SK-N-SH (cell line): ENCODE measurements around the gene DNAJA3.
A peak's percentile ranks its signal among the peaks of the same experiment; 100 is the strongest.

ENCODE experiments used
- CHD2 ChIP-seq: fragments of 150-350 bp; IDR thresholded peaks from 2 replicates; pipeline ENCODE4 v1.6.1; 2018; ENCODE audit warnings: low read length; ENCODE audit not compliant: partially characterized antibody
- EZH2phosphoT487 ChIP-seq: fragments of 200-600 bp; sonication (generic); IDR thresholded peaks from 2 replicates; pipeline ENCODE4 v1.6.1; 2017; ENCODE audit warnings: low read depth, mixed run types, mild to moderate bottlenecking, antibody characterized with exemption, moderate library complexity, borderline replicate concordance
- MXI1 ChIP-seq: IDR thresholded peaks from 2 replicates; pipeline ENCODE4 v1.6.1; 2012; ENCODE audit warnings: mild to moderate bottlenecking, low read depth, low read length, improper control_type of control experiment
- PBX3 ChIP-seq: IDR thresholded peaks from 2 replicates; pipeline ENCODE4; 2012
- POLR2AphosphoS5 ChIP-seq: IDR thresholded peaks from 2 replicates; pipeline ENCODE4 v1.6.1; 2012; ENCODE audit warnings: low read depth, low read length
- RAD21 ChIP-seq: IDR thresholded peaks from 2 replicates; pipeline ENCODE4 v1.6.1; 2012; ENCODE audit warnings: mild to moderate bottlenecking, low read length
- RFX5 ChIP-seq: IDR thresholded peaks from 2 replicates; pipeline ENCODE4 v1.6.1; 2012; ENCODE audit warnings: mild to moderate bottlenecking, improper control_type of control experiment, low read length
- SMC3 ChIP-seq: IDR thresholded peaks from 2 replicates; pipeline ENCODE4 v1.6.1; 2012; ENCODE audit warnings: low read depth, low read length, improper control_type of control experiment
- USF2 ChIP-seq: fragments of 150-350 bp; IDR thresholded peaks from 2 replicates; pipeline ENCODE4 v1.6.1; 2017; ENCODE audit warnings: antibody characterized with exemption, low read length, low read depth, borderline replicate concordance

- TF ChIP-seq USF2 (0 out of 2 replicates have a peak, but pooled peaks have one; percentile 24), EZH2phosphoT487 (no peak), SMC3 (no peak), RFX5 (no peak), CHD2 (peak; percentile 96), MXI1 (no peak; the same call in 1 of the 2 replicates), POLR2AphosphoS5 (peak; percentile 82), PBX3 (peak; percentile 75), RAD21 (no peak)
These were observed 33.1 kb upstream of the DNAJA3 start for GRCh38 chr16:4392382-4393239.
